HG02840 (cell line): ENCODE measurements around the gene NOSIP.

Source experiments
- ATAC-seq: cut with Tn5 transposase; IDR thresholded peaks from one replicate; pipeline ENCODE4 v1.9.1; 2021; ENCODE audit warnings: mild to moderate bottlenecking, moderate library complexity, moderate number of reproducible peaks; ENCODE audit not compliant: unreplicated experiment, low FRiP score

Gene NOSIP

DNA sequence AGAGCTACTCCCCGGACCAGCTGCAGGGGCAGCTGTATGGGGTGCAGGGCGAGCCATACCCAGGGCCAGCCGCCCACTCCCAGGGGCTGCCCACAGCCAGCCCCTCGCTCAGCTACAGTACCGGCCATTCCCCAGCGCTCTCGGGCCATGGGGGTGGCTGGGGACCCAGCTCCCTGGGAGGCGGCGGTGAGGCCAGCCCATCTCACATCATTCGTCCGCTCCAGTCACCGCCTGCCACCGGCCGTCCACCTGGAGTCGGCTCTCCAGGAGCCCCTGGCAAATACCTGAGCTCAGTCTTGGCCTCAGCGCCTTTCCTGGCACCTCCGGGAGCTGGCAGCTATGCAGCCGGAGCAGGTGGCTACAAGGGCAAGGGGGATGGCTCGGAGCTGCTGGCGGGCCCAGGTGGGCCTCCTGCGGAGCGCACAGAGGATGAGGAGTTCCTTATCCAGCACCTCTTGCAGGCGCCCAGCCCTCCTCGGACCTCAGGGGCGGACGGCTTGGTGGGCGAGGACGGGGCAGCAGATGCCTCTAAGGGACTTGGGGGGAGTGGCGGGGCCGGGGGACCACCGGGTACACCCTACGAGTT lies 15.6 kb upstream of the NOSIP start:
- ATAC-seq = no peak

DNA sequence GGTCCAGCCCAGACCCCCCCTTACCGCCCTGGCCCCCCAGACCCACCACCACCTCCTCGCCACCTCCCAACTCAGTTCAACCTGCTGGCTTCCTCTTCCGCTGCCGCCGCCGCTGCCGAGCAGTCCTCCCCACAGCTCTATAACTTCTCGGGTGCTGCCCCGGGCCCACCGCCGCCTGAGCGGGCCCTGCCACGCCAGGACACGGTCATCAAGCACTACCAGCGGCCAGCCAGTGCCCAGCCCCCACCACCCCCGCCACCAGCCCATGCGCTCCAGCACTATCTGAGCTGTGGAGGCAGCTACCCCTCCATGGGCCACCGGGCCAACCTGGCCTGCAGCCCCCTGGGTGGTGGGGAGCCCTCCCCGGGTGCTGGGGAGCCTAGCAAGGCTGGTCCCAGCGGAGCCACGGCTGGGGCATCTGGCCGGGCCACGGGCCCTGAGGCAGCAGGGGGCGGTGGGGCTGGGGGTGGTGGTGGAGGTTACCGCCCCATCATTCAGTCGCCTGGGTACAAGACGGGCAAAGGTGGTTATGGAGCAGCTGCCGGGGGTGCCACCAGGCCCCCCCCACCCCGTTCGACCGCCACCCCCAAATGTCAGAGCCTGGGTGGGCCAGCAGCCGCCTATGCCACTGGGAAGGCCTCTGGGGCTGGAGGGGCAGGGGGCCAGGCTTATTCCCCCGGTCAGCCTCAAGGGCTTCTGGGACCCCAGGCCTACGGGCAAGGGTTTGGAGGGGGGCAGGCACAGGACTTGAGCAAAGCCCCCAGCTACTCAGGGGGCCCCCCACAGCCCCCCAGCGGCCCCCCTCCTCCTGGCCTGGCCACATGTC lies 14.8 kb upstream of the NOSIP start:
- ATAC-seq = no peak

- no peak for ATAC-seq
These were observed 14.0 kb upstream of the NOSIP start for GRCh38 chr19:49594157-49594992.

- ATAC-seq = peak; percentile 32
These were observed 13.1 kb upstream of the NOSIP start for GRCh38 chr19:49593233-49594113.

DNA sequence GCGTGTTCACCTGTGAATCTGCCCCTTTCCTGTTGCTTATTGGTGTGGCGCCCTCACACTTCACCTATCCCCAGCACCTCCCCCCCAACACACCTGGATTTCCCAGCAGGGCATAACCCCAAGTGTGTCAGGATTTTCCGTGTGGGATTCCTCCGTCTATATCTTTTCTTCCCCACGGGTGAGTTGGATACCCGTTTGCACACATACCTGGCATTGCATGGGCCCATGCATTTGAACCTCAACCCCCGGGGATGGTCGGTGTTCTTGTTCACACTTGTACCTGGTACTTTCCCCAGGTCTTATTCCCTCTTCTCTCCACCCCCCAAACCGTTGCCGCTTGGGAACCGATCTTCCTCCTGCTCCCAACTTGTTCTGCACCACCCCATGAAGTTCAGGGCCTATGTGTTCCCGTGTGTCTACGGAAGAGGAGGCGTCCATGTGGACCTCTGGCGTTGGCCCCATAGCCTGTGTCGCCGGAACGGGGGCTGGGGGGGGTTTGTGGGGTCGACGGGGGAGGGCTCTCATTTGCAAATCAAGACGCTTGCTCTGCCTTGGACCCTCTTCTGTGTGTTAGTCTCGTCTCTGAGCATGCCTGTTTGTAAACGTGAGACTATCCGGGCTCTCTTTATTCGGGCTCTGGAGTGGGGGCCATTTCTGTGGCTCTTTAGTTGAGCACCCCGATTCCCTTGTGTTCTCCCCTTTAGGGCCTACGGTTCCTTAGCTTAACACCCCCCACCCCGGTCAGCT lies 12.3 kb upstream of the NOSIP start:
- ATAC-seq = no peak

GRCh38 chr19:49591731-49592485 lies 11.6 kb upstream of the NOSIP start:
- ATAC-seq = no peak

DNA sequence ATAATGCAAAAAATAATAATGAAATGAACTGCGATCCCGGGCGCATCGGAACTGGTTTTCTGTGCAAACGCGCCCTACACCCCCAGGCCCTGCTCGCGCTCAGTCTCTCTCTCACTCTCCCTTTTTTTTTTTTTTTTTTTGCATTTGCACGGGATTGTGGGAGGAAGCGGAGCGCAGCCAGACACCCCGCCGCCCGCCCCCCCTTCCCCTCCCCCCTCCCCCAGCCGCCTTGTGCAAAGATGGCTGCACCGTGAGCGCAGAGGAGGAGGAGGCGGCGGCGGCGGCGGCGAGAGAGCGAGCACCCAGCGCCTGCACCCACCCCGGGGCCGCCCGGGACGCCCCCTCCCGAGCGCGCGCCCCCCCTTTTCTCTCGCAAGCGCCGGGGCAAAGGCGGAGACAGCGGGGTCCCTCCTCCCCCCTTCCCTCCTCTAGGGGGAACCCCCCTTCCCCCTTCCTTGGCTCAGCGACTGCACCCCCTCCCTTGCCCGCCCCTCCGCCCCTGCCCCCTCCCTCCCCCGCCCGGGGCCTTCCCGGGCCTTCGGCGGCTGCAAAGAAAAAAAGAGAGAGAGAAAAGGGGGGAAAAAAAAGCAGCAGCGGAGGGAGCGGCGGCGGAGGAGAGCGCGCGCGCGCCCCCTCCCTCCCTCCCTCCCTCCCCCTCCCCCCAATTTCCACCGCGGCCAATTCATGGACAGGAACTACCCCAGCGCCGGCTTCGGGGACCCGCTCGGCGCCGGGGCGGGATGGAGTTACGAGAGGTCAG lies 10.8 kb upstream of the NOSIP start, which contains the start of gene PRR12:
Gene PRR12 (plus strand): TSS at position 212 of the 760 bp plus-strand sequence. CDS start 473 bp downstream, at position 685.
- no peak for ATAC-seq

GRCh38 chr19:49590071-49590970 lies 10.0 kb upstream of the NOSIP start:
- ATAC-seq = peak; percentile 60

DNA sequence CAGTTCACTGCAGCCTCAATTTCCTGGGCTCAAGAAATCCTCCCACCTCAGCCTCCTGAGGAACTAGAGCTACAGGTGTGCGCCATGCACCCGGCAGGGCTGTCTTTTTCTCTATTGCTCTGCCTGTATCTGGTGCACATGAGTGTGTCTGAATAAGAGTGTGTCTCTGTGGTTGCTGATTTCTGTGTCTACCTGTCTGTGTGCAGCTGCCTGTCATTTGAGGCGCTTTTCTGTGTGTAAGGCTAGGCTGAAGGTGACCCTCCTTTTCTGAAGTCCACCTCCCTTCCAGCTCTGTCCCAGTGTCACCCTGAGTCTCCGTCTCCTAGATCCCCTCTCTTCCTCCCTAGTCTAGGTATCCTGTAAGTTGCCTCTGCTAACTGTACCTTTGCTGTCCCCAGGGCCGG lies 9.1 kb upstream of the NOSIP start:
- no peak for ATAC-seq

DNA sequence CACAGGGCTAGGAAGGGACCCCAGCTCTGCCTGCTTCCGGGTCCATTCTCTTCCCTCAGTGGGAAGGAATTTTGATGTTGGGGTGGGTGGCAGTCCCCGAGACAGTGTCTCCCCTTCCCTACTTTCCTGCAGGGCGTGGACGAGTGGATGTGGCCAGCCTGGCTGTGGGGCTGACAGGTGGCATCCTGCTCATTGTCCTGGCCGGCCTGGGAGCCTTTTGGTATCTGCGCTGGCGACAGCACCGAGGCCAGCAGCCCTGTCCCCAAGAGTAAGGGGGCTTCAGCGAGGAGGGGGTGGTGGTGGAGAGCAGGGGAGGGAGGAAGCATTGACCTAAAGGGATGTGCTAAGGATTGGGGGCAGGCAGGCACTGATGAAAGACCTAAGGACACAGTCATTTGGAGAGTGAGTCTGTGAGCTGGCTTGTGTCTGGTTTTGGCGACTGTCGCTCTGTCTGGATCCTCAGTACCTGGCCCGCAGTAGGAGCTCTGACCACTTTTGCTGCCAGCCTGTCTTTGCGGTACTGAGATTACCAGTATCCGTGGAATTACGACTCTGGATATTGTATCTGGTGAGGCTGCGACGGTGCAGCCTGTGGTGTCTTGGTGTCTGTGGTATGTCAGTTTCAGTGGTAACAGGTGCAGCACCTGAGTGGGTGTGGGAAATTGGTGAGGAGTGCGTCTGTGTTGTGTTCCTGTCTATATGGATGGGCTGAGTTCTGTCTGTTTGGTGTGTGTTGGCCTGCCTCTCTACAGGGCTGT lies 8.2 kb upstream of the NOSIP start:
- ATAC-seq = no peak

DNA sequence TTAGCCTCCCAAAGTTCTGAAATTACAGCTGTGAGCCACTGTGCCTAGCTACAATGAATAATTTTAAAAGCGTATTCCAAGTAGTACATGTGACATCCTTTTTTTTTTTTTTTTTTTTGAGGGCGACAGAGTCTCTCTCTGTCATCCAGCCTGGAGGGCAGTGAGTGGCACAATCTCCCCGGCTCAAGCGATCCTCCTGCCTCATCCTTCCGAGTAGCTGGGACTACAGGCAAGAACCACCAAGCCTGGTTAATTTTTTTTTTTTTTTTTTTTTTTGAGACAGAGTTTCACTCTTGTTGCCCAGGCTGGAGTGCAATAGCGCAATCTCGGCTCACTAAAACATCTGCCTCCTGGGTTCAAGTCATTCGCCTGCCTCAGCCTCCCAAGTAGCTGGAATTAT lies 6.9 kb upstream of the NOSIP start:
- ATAC-seq = no peak

- no peak for ATAC-seq
These were observed 4.7 kb upstream of the NOSIP start for GRCh38 chr19:49585023-49585422.

GRCh38 chr19:49583239-49583638 lies 2.9 kb upstream of the NOSIP start:
- ATAC-seq = no peak

DNA sequence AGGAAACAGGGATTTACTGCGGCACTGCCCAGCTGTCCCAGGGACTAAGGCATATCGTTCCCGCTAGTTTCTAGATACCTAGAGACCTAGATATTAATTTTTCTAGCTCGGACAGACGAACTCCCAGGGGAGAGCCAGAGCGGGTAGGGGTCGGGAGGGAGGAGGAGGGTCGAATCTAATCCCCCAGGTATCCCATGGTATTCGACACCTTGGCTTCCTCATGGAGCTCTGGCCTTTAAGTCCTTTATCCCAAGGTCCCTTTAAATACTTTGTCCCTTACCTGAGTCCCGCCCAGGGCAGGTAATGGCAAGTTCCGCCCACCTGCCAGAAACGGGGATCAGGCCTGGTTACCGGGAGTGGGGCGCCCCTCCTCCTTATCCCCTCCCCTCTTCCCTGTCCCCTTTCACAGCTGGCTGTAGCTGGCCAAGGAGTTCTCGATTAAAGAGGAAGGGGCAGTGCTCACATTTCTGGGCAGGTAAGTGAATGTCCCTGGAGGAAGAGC lies 702 bp upstream of the NOSIP start, which contains the start of gene PRRG2:
Gene PRRG2 (plus strand): TSS at position 310 of the 502 bp plus-strand sequence. CDS start 1,904 bp downstream, outside the sequence.
- no peak for ATAC-seq

DNA sequence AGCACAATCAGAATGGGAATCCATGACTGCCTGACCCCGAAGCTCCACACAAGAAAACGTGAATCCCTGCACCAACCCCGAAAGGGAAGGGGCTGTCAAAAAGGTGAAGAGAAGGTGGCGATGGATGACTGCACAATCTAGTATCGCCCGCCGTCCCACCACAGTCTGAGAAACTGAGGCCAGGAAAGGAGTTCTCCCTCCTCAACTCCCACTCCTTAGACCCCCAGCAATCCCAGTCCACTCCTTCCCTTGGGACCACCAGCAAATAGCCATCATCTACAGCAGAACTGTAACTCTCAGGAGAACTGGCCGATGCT lies 451 bp downstream of the NOSIP start:
- no peak for ATAC-seq

- ATAC-seq = no peak
These were observed 1.2 kb downstream of the NOSIP start for GRCh38 chr19:49579193-49579592.
